ENCODE results near the gene CARD11.

CARD11 gene

DNA sequence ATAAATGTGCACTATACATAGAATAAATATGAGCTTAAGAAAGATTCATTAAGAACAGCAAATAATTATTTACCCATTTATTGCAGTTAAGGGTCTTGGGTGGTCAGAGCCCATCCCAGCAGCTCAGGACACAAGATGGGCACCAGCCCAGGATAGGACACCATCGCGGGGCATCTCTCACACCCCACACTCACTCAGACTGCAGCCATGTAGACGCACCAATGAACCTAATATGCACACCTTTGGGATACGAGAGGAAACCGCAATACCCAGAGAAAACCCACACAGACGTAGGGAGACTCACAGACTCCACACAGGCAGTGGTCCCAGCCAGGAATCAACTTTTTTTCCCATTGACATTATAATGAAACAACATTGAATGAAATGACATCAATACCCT is 36.0 kb downstream of the CARD11 start:
- Mint-ChIP-seq H3K4me3 (no peak overlapping the region), H3K4me1 (peaks cover 8% of the 10 kb centered on the region), H3K9me3 (peaks cover 12% of the 10 kb centered on the region), H3K36me3 (ENCODE audit: low read depth) (no peaks in the 10 kb centered on the region), H3K27me3 (ENCODE audit: low read depth, poor library complexity) (peaks cover 16% of the 10 kb centered on the region), H3K27ac (no peak overlapping the region)
- DNase-seq: no peak
- TF ChIP-seq, protein P1, sequence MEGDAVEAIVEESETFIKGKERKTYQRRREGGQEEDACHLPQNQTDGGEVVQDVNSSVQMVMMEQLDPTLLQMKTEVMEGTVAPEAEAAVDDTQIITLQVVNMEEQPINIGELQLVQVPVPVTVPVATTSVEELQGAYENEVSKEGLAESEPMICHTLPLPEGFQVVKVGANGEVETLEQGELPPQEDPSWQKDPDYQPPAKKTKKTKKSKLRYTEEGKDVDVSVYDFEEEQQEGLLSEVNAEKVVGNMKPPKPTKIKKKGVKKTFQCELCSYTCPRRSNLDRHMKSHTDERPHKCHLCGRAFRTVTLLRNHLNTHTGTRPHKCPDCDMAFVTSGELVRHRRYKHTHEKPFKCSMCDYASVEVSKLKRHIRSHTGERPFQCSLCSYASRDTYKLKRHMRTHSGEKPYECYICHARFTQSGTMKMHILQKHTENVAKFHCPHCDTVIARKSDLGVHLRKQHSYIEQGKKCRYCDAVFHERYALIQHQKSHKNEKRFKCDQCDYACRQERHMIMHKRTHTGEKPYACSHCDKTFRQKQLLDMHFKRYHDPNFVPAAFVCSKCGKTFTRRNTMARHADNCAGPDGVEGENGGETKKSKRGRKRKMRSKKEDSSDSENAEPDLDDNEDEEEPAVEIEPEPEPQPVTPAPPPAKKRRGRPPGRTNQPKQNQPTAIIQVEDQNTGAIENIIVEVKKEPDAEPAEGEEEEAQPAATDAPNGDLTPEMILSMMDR (IDR thresholded peaks at IDR 0.05): no peak

DNA sequence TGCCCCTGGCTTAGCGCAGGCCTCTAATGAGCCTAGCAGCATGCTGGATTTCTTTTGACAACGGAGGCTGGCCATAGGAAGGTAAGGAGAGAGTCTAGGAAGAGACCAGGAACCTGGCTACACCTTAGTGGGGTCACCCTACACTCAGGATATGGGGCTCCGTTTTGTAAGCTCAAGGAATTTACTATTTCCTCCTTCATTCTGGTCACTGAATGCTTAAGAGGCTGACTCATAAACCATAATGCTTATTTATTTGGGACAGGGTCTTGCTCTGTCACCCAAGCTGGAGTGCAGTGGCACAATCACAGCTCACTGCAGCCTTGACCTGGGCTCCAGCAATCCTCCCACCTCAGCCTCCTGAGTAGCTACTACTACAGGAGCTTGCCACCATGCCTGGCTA is 38.4 kb downstream of the CARD11 start:
- peaks cover 6% of the 10 kb centered on the region for H3K9me3 Mint-ChIP-seq
- H3K27ac Mint-ChIP-seq: no peak overlapping the region
- H3K4me3 Mint-ChIP-seq: no peak overlapping the region
- no peak for DNase-seq
- peaks cover 16% of the 10 kb centered on the region for H3K27me3 Mint-ChIP-seq (ENCODE audit: low read depth, poor library complexity)
- TF ChIP-seq, protein P1 (IDR thresholded peaks at IDR 0.05): no peak
- H3K36me3 Mint-ChIP-seq (ENCODE audit: low read depth): no peaks in the 10 kb centered on the region
- H3K4me1 Mint-ChIP-seq: peaks cover 12% of the 10 kb centered on the region

DNA sequence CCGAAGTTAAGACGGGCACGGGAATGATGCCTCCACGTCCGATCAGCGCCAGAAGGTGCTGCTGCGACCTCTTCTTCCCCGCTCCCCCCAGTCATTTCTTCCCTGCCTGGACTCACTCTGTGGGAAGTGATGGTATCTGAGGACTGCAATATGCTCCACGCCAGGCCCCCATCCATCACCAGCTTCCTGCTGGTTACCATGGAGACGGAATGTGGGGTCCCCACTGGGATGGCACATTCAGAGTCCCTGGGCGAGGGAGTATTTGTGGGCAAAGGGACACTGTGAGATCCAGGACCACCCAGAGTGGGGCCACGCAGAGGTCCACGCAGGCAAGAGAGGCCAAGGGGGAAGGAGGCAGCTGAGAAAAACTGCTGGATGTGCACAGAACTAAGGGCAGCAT is 39.7 kb downstream of the CARD11 start:
- H3K9me3 Mint-ChIP-seq: peaks cover 6% of the 10 kb centered on the region
- H3K4me1 Mint-ChIP-seq: peaks cover 12% of the 10 kb centered on the region
- H3K4me3 Mint-ChIP-seq: no peak overlapping the region
- H3K36me3 Mint-ChIP-seq (ENCODE audit: low read depth): no peaks in the 10 kb centered on the region
- peaks cover 15% of the 10 kb centered on the region for H3K27me3 Mint-ChIP-seq (ENCODE audit: low read depth, poor library complexity)
- no peak for DNase-seq
- no peak overlapping the region for H3K27ac Mint-ChIP-seq
- TF ChIP-seq, protein P1 (IDR thresholded peaks at IDR 0.05): no peak

DNA sequence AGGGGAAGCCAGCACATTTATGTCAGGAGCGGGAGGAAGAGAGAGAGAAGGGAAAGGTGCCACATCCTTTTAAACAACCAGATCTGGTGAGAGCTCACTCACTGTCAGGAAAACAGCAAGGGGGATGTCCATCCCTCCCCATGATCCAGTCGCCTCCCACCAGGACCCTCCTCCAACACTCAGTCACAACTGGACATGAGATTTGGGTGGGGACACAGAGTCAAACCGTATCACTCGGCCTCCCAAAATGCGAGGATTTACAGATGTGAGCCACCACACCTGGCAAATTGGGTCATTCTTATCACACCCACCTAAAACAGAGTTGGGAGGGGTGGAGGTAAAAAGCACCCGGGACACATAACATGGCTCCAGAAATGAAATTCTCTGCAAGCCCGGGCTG is 41.0 kb downstream of the CARD11 start:
- H3K27me3 Mint-ChIP-seq (ENCODE audit: low read depth, poor library complexity): peaks cover 9% of the 10 kb centered on the region
- TF ChIP-seq, protein P1 (IDR thresholded peaks at IDR 0.05): no peak
- no peaks in the 10 kb centered on the region for H3K9me3 Mint-ChIP-seq
- H3K27ac Mint-ChIP-seq: no peak overlapping the region
- DNase-seq: no peak
- no peaks in the 10 kb centered on the region for H3K36me3 Mint-ChIP-seq (ENCODE audit: low read depth)
- H3K4me3 Mint-ChIP-seq: no peak overlapping the region
- peaks cover 12% of the 10 kb centered on the region for H3K4me1 Mint-ChIP-seq

DNA sequence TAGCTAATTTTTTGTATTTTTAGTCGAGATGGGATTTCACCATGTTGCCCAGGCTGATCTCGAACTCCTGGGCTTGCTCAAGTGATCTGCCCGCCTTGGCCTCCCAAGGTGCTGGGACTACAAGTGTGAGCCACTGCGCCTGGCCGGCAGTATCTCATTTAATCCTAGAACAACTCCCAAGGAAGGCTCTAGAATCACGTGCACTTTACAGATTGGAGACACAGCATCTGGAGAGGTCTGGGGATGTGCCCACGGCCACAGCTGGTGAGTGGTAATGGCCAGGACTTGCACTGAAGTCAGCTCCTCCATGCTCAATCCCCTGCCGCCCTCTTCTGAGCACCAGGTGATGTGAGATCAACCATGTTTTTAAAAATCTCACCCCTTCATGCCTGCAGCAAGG is 43.1 kb downstream of the CARD11 start:
- no peak overlapping the region for H3K27ac Mint-ChIP-seq
- H3K36me3 Mint-ChIP-seq (ENCODE audit: low read depth): no peaks in the 10 kb centered on the region
- no peak for DNase-seq
- TF ChIP-seq, protein P1 (IDR thresholded peaks at IDR 0.05): no peak
- peaks cover 6% of the 10 kb centered on the region for H3K27me3 Mint-ChIP-seq (ENCODE audit: low read depth, poor library complexity)
- no peak overlapping the region for H3K4me3 Mint-ChIP-seq
- peaks cover 12% of the 10 kb centered on the region for H3K4me1 Mint-ChIP-seq
- H3K9me3 Mint-ChIP-seq: peaks cover 5% of the 10 kb centered on the region

DNA sequence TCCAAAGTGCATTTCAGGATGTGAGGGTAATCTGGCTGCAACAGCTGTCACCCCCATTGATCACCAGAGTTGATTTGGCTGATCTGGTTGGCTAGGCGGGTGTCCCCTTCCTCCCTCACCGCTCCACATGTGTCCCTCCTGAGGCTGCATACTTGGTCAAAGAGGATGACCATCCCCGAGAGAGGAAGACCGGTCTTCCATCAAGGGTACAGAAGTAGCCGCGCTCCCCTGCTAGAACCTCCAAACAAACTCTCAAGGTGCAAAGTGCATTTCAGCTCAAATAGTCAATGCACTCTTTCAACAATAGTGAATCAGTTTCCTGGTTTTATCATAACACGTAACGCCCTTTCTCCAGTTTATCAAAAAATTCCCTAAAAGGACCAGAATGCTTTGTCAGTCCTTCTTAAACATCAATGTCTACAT is 44.6 kb downstream of the CARD11 start:
- Mint-ChIP-seq H3K4me3 (no peak overlapping the region), H3K4me1 (peaks cover 13% of the 10 kb centered on the region), H3K36me3 (ENCODE audit: low read depth) (no peaks in the 10 kb centered on the region)

More for the DNA sequence above, 44.6 kb downstream of the CARD11 start:
- H3K27me3 Mint-ChIP-seq (ENCODE audit: low read depth, poor library complexity): peaks cover 6% of the 10 kb centered on the region
- no peak for DNase-seq
- no peak overlapping the region for H3K27ac Mint-ChIP-seq
- TF ChIP-seq, protein P1 (IDR thresholded peaks at IDR 0.05): no peak
- H3K9me3 Mint-ChIP-seq: peaks cover 15% of the 10 kb centered on the region

Measured in nephron progenitor cell (in vitro differentiated cells).